ENCODE data around the gene MARK1. TPM values are rescaled to one million over a fixed set of nuclear protein-coding genes. Genes with fewer than 3 reads are reported as not detected.

Gene MARK1
- total and polyA plus RNA-seq, 2 experiments from 2014 or later: 11.1 to 13.6 TPM

DNA sequence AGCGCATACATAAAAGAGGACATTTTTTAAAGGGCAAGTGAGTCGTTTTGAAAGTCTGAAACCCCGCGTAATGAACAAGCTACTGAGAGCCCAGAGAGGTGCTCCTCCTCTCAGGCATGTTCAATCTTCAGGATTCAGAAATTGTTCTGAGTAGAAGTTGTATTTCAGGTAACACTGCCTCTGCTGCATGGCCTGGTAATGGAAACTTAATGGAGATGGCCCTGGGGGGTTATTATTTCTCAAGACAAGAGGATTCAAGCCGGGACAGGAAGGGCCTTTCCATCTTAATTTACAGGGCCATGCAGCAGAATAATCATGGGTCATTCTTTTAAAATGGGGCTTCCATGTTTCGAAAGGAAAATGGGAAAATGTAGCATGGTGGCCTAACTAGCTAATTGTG, 42.1 kb upstream of the MARK1 start (continued):
- TF ChIP-seq, protein P1, sequence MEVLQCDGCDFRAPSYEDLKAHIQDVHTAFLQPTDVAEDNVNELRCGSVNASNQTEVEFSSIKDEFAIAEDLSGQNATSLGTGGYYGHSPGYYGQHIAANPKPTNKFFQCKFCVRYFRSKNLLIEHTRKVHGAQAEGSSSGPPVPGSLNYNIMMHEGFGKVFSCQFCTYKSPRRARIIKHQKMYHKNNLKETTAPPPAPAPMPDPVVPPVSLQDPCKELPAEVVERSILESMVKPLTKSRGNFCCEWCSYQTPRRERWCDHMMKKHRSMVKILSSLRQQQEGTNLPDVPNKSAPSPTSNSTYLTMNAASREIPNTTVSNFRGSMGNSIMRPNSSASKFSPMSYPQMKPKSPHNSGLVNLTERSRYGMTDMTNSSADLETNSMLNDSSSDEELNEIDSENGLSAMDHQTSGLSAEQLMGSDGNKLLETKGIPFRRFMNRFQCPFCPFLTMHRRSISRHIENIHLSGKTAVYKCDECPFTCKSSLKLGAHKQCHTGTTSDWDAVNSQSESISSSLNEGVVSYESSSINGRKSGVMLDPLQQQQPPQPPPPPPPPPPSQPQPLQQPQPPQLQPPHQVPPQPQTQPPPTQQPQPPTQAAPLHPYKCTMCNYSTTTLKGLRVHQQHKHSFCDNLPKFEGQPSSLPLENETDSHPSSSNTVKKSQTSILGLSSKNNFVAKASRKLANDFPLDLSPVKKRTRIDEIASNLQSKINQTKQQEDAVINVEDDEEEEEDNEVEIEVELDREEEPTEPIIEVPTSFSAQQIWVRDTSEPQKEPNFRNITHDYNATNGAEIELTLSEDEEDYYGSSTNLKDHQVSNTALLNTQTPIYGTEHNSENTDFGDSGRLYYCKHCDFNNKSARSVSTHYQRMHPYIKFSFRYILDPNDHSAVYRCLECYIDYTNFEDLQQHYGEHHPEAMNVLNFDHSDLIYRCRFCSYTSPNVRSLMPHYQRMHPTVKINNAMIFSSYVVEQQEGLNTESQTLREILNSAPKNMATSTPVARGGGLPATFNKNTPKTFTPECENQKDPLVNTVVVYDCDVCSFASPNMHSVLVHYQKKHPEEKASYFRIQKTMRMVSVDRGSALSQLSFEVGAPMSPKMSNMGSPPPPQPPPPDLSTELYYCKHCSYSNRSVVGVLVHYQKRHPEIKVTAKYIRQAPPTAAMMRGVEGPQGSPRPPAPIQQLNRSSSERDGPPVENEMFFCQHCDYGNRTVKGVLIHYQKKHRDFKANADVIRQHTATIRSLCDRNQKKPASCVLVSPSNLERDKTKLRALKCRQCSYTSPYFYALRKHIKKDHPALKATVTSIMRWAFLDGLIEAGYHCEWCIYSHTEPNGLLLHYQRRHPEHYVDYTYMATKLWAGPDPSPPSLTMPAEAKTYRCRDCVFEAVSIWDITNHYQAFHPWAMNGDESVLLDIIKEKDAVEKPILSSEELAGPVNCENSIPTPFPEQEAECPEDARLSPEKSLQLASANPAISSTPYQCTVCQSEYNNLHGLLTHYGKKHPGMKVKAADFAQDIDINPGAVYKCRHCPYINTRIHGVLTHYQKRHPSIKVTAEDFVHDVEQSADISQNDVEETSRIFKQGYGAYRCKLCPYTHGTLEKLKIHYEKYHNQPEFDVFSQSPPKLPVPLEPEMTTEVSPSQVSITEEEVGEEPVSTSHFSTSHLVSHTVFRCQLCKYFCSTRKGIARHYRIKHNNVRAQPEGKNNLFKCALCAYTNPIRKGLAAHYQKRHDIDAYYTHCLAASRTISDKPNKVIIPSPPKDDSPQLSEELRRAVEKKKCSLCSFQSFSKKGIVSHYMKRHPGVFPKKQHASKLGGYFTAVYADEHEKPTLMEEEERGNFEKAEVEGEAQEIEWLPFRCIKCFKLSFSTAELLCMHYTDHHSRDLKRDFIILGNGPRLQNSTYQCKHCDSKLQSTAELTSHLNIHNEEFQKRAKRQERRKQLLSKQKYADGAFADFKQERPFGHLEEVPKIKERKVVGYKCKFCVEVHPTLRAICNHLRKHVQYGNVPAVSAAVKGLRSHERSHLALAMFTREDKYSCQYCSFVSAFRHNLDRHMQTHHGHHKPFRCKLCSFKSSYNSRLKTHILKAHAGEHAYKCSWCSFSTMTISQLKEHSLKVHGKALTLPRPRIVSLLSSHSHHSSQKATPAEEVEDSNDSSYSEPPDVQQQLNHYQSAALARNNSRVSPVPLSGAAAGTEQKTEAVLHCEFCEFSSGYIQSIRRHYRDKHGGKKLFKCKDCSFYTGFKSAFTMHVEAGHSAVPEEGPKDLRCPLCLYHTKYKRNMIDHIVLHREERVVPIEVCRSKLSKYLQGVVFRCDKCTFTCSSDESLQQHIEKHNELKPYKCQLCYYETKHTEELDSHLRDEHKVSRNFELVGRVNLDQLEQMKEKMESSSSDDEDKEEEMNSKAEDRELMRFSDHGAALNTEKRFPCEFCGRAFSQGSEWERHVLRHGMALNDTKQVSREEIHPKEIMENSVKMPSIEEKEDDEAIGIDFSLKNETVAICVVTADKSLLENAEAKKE (CRISPR knock-in tag; IDR thresholded peaks at IDR 0.05): no peak
- TF ChIP-seq CREB1 (CRISPR knock-in tag; IDR thresholded peaks at IDR 0.05; ENCODE audit: low read depth): no peak
- TF ChIP-seq, protein P2, sequence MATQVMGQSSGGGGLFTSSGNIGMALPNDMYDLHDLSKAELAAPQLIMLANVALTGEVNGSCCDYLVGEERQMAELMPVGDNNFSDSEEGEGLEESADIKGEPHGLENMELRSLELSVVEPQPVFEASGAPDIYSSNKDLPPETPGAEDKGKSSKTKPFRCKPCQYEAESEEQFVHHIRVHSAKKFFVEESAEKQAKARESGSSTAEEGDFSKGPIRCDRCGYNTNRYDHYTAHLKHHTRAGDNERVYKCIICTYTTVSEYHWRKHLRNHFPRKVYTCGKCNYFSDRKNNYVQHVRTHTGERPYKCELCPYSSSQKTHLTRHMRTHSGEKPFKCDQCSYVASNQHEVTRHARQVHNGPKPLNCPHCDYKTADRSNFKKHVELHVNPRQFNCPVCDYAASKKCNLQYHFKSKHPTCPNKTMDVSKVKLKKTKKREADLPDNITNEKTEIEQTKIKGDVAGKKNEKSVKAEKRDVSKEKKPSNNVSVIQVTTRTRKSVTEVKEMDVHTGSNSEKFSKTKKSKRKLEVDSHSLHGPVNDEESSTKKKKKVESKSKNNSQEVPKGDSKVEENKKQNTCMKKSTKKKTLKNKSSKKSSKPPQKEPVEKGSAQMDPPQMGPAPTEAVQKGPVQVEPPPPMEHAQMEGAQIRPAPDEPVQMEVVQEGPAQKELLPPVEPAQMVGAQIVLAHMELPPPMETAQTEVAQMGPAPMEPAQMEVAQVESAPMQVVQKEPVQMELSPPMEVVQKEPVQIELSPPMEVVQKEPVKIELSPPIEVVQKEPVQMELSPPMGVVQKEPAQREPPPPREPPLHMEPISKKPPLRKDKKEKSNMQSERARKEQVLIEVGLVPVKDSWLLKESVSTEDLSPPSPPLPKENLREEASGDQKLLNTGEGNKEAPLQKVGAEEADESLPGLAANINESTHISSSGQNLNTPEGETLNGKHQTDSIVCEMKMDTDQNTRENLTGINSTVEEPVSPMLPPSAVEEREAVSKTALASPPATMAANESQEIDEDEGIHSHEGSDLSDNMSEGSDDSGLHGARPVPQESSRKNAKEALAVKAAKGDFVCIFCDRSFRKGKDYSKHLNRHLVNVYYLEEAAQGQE (IDR thresholded peaks at IDR 0.05; ENCODE audit: unreplicated experiment): no peak
- TF ChIP-seq, protein P3, sequence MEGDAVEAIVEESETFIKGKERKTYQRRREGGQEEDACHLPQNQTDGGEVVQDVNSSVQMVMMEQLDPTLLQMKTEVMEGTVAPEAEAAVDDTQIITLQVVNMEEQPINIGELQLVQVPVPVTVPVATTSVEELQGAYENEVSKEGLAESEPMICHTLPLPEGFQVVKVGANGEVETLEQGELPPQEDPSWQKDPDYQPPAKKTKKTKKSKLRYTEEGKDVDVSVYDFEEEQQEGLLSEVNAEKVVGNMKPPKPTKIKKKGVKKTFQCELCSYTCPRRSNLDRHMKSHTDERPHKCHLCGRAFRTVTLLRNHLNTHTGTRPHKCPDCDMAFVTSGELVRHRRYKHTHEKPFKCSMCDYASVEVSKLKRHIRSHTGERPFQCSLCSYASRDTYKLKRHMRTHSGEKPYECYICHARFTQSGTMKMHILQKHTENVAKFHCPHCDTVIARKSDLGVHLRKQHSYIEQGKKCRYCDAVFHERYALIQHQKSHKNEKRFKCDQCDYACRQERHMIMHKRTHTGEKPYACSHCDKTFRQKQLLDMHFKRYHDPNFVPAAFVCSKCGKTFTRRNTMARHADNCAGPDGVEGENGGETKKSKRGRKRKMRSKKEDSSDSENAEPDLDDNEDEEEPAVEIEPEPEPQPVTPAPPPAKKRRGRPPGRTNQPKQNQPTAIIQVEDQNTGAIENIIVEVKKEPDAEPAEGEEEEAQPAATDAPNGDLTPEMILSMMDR (conservative IDR thresholded peaks at IDR 0.05; ENCODE audit: low read depth in 2 of 2): no peak
- no peak for TF ChIP-seq ZNF331 (CRISPR knock-in tag; IDR thresholded peaks at IDR 0.05; ENCODE audit: low read depth)
- no peak for TF ChIP-seq JUNB (IDR thresholded peaks at IDR 0.05; ENCODE audit: unreplicated experiment)
- TF ChIP-seq POLR2AphosphoS5 (IDR thresholded peaks at IDR 0.05; ENCODE audit: low read depth): no peak
- TF ChIP-seq NANOG (IDR thresholded peaks at IDR 0.05; ENCODE audit: borderline replicate concordance): no peak
- no peak for TF ChIP-seq EZH2phosphoT487 (IDR thresholded peaks at IDR 0.05; ENCODE audit: unreplicated experiment)
- no peak for TF ChIP-seq STAT1 (IDR thresholded peaks at IDR 0.05; ENCODE audit: unreplicated experiment)
